Stimulated activated memory B cell treated with anti-CD40 and anti-IgM and Interleukin-4, amounts not matched to agents 10 μg/mL and 1 μg/mL and 100 μg/mL, for 72 hours (primary cell): ENCODE results near the gene SH3BP4.
"Not testable (repeated sequence)": the region's sequence is repeated elsewhere in the genome, so short reads cannot be mapped to it uniquely, and the experiment has no call there.

Source experiments
- ATAC-seq: fragments of 150-1000 bp; cut with Tn5 transposase; 2 replicates; pipeline ENCODE4 v1.10.0; 2021
- H3K27ac Mint-ChIP-seq: one replicate; pipeline ENCODE4 v1.8.0; 2022; ENCODE audit warnings: mild to moderate bottlenecking, mixed read lengths
- H3K27me3 Mint-ChIP-seq: one replicate; pipeline ENCODE4 v1.8.0; 2022; ENCODE audit warnings: mixed read lengths
- H3K36me3 Mint-ChIP-seq: one replicate; pipeline ENCODE4 v1.8.0; 2022; ENCODE audit warnings: mixed read lengths
- H3K4me1 Mint-ChIP-seq: one replicate; pipeline ENCODE4 v1.8.0; 2022; ENCODE audit warnings: mixed read lengths
- H3K4me3 Mint-ChIP-seq: one replicate; pipeline ENCODE4 v1.8.0; 2022; ENCODE audit warnings: mild to moderate bottlenecking, moderate library complexity, mixed read lengths
- H3K9me3 Mint-ChIP-seq: one replicate; pipeline ENCODE4 v1.8.0; 2022; ENCODE audit warnings: mixed read lengths

The SH3BP4 gene

DNA sequence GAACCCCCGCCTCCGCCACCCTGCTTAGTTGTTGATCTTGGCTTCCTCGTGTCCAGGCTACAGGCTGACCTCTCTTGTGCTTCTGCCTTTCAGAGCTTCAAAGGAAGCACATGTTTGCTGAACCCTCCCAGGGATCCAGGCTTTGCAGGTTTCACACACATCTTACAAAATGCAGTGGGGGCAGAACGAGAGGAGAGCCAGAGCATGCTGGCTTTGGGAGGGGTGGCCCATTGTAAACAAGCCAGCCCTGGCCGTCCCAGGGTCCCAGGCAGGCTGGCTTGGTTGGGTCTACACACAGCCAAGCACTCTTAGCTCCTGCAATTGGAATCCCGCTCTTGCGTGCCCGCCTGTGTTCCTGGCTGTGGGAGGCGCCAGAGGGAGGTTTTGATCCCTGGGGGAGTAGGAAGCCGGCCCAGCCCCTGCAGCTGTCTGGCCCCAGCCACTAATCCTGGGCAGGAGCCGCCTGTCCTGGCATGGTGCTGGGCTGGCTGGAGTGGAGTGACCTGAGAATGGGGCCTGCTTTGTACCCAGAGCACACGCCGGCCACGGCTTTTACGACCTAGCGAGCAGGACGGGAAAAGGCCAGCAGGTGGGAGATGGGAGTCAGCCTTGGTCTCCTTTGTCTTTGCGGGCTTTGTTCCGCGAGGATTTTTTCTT, 53.9 kb downstream of the SH3BP4 start:
- no peak for ATAC-seq
- H3K27ac Mint-ChIP-seq: no peak overlapping the region

DNA sequence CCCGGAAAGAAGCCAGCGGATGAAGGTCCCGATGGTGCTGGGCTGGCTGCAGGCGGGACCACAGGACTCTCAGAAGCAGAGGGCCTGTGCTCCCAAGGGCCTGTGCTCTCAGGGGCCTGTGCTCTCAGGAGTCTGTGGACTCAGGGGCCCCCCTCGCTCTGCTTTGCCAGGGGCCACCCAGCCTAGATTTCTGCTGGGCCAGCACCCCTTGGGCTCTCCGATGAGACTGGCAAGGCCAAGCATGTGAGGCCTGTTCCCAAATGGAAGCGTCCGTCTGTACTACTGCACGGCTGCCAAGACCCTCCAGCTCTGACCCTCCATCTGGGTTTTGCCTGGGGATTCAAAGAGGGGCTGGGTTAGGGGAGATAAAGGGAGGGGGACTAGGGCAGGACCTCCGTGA, 54.6 kb downstream of the SH3BP4 start:
- no peak for ATAC-seq
- H3K4me1 Mint-ChIP-seq: peaks cover 14% of the 10 kb centered on the region
- H3K27ac Mint-ChIP-seq: no peak overlapping the region
- no peaks in the 10 kb centered on the region for H3K9me3 Mint-ChIP-seq
- no peak overlapping the region for H3K4me3 Mint-ChIP-seq
- H3K36me3 Mint-ChIP-seq: no peaks in the 10 kb centered on the region
- H3K27me3 Mint-ChIP-seq: peaks cover 10% of the 10 kb centered on the region

More for the DNA sequence above, 53.9 kb downstream of the SH3BP4 start:
- Mint-ChIP-seq H3K4me3 (no peak overlapping the region), H3K4me1 (peaks cover 14% of the 10 kb centered on the region), H3K9me3 (no peaks in the 10 kb centered on the region), H3K36me3 (no peaks in the 10 kb centered on the region), H3K27me3 (peaks cover 10% of the 10 kb centered on the region)

DNA sequence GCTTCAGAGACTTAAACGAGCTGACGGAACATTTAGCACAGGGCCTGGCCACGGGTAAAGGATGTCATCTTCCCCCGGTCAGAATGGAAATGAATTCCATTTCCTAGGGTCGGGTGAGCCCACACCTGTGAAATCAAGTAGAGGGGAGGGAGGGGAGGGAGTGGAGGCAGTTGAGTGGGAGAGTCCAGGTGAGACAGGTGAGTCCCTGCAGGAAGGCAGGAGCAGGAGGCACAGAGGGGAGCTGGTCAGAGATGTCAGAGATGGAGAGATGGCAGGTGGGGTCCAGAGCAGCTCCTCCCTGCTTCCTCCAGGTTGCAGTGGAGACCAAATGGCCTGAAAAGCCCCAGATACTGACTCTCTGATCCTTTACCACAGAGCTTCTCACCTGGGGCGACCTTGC, 55.2 kb downstream of the SH3BP4 start:
- Mint-ChIP-seq H3K9me3 (no peaks in the 10 kb centered on the region), H3K36me3 (no peaks in the 10 kb centered on the region), H3K4me3 (no peak overlapping the region), H3K4me1 (peaks cover 14% of the 10 kb centered on the region), H3K27ac (peak overlapping the region; percentile 10), H3K27me3 (peaks cover 10% of the 10 kb centered on the region)
- no peak for ATAC-seq

DNA sequence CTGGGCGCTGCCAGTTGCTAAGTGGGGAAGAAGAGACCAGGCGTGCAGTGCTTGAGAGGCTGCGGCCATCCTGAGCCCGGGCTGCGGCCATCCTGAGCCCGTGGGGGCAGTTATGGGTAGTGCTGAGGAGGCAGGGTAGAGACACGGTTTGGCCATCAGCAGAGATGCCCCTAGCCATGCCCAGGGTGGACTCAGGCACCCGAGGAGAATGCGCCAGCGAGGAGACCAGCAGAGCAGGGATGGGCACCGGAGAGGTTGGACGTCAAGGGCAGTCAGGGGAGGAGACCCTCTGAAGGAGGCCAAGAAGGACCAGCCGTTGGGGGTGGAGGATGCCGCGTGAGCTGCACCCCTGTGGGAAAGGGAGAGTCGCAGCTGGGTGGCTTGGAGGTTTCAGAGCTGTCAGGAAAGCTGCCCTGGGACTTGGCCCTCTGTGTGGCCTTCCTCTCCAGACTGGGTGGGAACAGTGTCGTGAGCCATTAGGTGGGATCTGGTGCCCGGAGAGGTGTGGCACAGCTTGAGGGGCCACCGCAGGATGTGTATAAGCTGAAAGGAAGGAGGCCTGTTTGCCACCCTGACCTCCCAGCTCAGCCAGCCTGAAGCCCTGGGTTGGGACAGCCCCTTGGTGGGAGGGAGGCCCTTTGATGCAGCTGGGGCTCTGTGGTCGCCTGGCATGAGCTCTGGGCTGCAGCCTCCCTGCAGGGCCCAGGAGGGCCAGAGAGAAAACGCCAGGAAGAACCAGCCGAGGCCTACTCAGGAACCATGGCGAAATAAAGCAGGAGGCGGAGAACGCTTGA, 56.0 kb downstream of the SH3BP4 start:
- peaks cover 10% of the 10 kb centered on the region for H3K27me3 Mint-ChIP-seq
- peak overlapping the region; percentile 10 for H3K27ac Mint-ChIP-seq
- ATAC-seq: no peak
- no peaks in the 10 kb centered on the region for H3K9me3 Mint-ChIP-seq
- no peak overlapping the region for H3K4me3 Mint-ChIP-seq
- no peaks in the 10 kb centered on the region for H3K36me3 Mint-ChIP-seq
- peaks cover 14% of the 10 kb centered on the region for H3K4me1 Mint-ChIP-seq

DNA sequence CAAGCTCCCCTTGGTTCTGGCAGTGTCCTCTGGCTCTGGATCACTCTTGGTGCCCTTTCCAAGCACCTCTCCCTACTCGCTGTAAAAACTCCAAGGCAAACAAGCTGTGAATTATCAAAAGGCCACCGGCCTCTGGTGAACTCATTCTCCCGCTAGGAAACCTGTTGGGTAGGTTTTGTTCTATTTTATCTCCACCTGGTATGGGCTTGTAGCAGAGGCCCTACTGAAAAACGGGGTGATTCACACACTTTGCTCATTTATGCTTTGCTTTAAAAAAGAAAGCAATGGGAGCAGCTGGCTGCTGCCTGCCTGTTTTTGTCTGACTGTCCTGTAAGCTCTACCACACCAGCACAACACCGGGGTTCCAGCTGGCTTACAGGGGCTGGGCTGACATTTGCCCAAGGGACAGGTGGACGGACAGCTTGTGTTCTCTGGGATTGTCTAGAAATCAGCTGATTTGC, 56.8 kb downstream of the SH3BP4 start:
- Mint-ChIP-seq H3K4me3 (no peak overlapping the region), H3K9me3 (no peaks in the 10 kb centered on the region), H3K36me3 (no peaks in the 10 kb centered on the region), H3K27me3 (peaks cover 10% of the 10 kb centered on the region), H3K4me1 (peaks cover 14% of the 10 kb centered on the region), H3K27ac (no peak overlapping the region)
- no peak for ATAC-seq

DNA sequence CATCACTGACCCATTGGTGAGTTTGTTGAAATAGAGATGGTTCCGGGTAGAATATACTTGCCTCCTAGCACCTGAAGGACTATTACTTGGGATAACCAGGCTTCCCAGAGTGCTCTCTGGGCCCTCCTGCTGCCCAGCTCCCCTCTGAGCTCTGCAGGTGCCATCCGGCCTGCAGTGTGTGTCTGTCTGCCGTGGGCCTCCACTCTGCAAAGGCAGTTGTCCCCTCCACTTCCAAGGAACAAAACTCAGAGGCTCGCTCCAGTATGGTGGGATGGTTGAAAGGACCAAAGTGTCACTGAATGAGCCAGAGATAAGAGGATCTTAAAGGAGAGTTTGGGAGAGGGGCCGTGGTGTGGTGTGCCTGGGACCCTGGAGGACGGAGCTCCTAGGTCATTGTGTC, 57.3 kb downstream of the SH3BP4 start:
- no peaks in the 10 kb centered on the region for H3K9me3 Mint-ChIP-seq
- H3K27ac Mint-ChIP-seq: no peak overlapping the region
- no peak for ATAC-seq
- peaks cover 10% of the 10 kb centered on the region for H3K27me3 Mint-ChIP-seq
- H3K4me3 Mint-ChIP-seq: no peak overlapping the region
- H3K36me3 Mint-ChIP-seq: no peaks in the 10 kb centered on the region
- H3K4me1 Mint-ChIP-seq: peaks cover 14% of the 10 kb centered on the region

DNA sequence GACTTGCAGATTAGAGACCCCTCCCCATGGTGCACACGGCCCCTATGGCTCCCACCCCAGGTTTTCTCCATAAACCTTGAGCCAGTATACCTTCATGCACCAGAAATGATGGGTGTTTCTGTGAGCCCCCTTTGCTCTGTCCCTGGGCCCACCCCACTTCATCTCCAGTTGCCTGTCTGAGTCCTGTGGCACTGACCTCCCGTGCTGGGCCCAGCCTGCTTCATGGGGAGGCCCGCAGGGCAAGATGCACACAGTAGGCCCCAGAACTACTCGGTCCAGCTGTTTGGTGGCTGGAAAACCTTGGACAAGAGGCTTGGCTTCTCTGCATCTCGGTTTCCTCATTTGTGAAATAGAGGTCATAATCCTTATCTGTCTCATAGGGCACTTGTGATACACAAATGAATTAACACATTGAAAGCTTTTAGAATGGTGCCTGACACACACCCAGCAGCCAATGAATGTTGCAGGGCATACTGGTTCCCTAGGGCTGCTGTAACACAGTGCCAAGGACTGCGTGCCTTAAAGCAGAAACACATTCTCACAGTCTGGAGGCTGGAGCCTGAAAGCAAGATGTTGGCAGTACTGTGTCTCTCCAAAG, 58.4 kb downstream of the SH3BP4 start:
- Mint-ChIP-seq H3K36me3 (peaks cover 2% of the 10 kb centered on the region), H3K27me3 (peaks cover 12% of the 10 kb centered on the region), H3K4me3 (no peak overlapping the region), H3K4me1 (peaks cover 14% of the 10 kb centered on the region), H3K9me3 (peaks cover under 1% of the 10 kb centered on the region), H3K27ac (no peak overlapping the region)
- ATAC-seq: no peak

DNA sequence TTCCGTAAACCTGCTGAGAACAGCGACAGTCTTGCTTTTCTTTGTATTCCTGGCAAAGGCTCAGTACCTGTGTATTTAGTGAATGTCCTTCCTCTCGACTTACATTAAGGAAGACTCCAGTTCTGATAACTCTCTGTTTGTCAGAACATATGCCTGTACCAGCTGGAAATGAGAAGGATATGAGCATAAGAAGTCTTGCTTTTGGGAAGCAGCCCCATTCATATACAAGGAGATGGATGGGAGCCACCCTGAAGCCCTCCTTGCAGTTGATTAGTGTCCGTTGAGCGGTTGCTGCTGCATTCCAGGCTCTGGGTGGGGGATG, 59.8 kb downstream of the SH3BP4 start:
- no peak for ATAC-seq
- H3K36me3 Mint-ChIP-seq: peaks cover 10% of the 10 kb centered on the region
- no peak overlapping the region for H3K27ac Mint-ChIP-seq
- peaks cover 22% of the 10 kb centered on the region for H3K27me3 Mint-ChIP-seq
- H3K4me1 Mint-ChIP-seq: peaks cover 14% of the 10 kb centered on the region
- H3K4me3 Mint-ChIP-seq: no peak overlapping the region
- peaks cover 7% of the 10 kb centered on the region for H3K9me3 Mint-ChIP-seq

DNA sequence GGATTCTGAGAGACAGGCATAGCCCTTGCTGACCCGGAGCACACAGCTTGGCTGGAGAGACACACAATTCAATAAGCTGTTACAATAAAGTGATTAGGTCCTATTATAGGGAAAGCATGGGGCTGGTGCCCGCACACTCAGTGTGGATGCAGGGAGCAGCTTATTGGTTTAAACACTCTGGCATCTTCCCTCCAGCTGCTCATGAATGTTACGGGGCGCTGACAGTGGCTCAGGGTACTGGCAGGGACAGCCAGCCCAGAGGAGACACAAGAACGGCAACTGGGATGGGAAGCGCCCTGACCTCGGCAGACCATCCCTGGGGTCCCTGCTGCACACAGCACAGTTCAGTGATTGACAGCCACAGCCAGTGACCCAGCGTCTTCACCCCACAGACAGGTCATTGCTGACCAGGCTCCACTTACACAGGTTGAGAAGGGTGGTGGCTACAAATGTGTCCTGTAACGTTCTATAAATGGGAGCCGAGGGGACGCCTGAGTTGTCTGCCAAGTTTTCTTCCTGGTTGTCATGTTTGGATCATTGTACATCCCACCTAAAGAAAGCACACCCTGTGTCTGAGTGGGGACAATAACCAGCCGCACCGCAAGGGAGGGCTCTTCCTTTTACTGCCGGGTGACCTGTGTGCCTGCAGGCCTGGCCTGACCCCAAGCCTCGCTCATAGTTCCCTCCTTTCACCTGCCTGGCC, 60.3 kb downstream of the SH3BP4 start:
- H3K4me3 Mint-ChIP-seq: no peak overlapping the region
- H3K4me1 Mint-ChIP-seq: peaks cover 14% of the 10 kb centered on the region
- ATAC-seq: no peak
- H3K36me3 Mint-ChIP-seq: peaks cover 10% of the 10 kb centered on the region
- peaks cover 21% of the 10 kb centered on the region for H3K27me3 Mint-ChIP-seq
- peaks cover 7% of the 10 kb centered on the region for H3K9me3 Mint-ChIP-seq
- H3K27ac Mint-ChIP-seq: no peak overlapping the region

DNA sequence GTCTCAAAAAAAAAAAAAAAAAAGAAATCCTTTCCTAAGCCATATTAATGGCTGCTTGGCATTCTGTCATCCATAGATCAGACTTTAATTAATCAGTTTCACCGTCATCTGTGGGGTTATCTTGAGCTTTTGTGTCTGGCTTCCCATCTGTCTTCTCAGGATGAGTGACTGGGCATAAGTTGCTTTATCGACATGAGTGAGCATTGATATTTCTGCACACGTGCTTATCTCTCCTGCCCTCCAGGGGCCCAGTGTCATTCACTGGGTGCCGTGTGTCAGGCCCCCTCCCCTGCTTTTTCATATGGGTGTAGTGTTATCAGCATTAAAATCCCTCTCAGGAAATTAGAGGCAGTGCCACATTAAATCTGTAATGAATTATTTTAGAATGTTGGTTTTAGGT, 65.6 kb downstream of the SH3BP4 start:
- H3K36me3 Mint-ChIP-seq: peaks cover 10% of the 10 kb centered on the region
- ATAC-seq: no peak
- H3K9me3 Mint-ChIP-seq: peaks cover 7% of the 10 kb centered on the region
- H3K27ac Mint-ChIP-seq: peak overlapping the region; percentile 9
- H3K4me1 Mint-ChIP-seq: no peaks in the 10 kb centered on the region
- peaks cover 26% of the 10 kb centered on the region for H3K27me3 Mint-ChIP-seq
- no peak overlapping the region for H3K4me3 Mint-ChIP-seq

DNA sequence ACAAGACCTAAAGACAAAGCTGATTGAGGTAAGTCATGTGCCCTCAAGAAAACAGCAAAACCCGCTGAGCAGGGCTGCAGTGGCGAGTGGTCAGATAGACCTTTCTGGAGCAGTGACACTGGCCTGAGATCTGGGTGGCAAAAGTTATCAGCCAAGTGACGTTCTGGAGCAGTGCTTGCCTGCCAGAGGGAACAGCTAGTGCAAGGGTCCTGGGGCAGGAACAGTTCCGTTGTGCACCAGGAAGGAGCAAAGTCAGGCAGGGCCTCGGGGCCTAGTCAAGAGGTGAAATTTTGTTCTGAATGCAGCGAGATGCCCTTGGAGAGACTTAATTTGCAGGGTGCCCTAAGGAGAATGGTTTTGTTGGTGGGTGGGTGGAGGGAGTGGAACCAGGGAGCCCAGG, 67.0 kb downstream of the SH3BP4 start:
- peaks cover 7% of the 10 kb centered on the region for H3K9me3 Mint-ChIP-seq
- peaks cover 10% of the 10 kb centered on the region for H3K36me3 Mint-ChIP-seq
- ATAC-seq: no peak
- no peak overlapping the region for H3K4me3 Mint-ChIP-seq
- H3K27me3 Mint-ChIP-seq: peaks cover 26% of the 10 kb centered on the region
- no peak overlapping the region for H3K27ac Mint-ChIP-seq
- H3K4me1 Mint-ChIP-seq: no peaks in the 10 kb centered on the region

DNA sequence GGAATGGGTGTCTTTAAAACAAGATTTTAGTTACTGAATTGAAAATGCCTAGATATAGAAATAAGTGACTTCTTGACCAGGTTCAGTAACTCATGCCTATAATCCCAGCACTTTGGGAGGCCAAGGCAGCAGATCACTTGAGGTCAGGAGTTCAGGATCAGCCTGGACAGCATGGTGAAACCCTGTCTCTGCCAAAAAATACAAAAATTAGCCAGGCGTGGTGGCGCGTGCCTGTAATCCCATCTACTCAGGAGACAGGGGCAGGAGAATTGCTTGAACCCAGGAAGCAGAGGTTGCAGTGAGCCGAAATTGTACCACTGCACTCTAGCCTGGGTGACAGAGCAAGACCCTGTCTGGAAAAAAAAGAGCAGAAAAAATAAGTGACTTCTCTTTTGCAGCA, 68.3 kb downstream of the SH3BP4 start:
- H3K4me3 Mint-ChIP-seq, H3K9me3 Mint-ChIP-seq, H3K27ac Mint-ChIP-seq, ATAC-seq, H3K4me1 Mint-ChIP-seq, H3K36me3 Mint-ChIP-seq: not testable (repeated sequence)
- H3K27me3 Mint-ChIP-seq: peaks cover 24% of the 10 kb centered on the region

DNA sequence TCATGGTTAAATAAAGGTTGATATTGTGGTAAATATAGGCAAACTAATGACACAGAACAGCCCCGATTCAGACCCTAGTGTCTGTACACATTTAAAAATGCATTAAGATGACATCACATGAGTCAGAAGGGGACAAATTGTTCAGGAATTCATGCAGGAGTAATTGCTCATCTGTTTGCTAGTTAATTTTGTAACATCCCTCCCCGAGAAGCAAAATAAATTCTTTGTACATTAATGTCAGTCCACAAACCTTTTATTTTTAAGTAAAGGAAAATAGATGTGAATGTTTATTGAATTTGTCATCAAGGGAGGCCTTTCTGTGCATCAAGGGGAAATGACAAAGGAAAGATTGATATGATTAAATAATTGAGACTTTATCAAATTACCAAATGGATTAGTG, 69.9 kb downstream of the SH3BP4 start:
- Mint-ChIP-seq H3K4me3 (no peak overlapping the region), H3K4me1 (no peaks in the 10 kb centered on the region), H3K27ac (no peak overlapping the region), H3K9me3 (no peaks in the 10 kb centered on the region), H3K36me3 (no peaks in the 10 kb centered on the region), H3K27me3 (peaks cover 14% of the 10 kb centered on the region)
- ATAC-seq: no peak

DNA sequence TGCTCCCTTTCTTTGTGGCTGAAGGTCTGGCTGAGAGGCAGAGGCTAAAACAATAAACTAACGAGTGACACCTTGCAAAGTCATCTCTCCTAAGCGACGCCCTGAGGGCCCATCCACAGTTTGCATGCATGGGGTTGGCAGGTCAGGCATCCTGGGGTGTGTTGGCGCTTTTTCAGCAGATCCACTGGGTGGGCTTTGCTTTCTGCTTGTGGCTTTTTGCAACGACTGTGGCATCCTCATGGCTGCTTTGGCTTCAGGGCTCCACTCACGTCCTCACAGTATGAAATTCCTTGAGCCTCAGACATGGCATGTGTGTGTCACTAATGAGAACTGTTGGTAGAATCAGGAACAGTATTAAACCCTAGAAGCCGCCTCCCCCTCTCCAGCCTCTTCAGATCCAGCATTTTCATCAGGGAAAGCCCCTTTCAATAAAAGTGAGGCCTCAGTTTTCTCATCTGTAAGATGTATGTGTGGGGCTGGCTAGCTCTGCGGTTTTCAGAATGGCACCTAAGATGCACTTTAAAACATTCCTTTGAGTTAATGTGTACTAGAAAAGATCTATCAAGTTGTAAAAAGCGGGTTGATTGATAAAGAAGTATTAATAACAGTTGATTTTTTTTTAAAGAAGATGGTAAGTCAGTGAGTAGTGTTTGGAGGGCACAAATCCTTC, 72.5 kb downstream of the SH3BP4 start:
- H3K36me3 Mint-ChIP-seq: no peaks in the 10 kb centered on the region
- H3K4me1 Mint-ChIP-seq: no peaks in the 10 kb centered on the region
- no peak for ATAC-seq
- peaks cover 23% of the 10 kb centered on the region for H3K27me3 Mint-ChIP-seq
- no peaks in the 10 kb centered on the region for H3K9me3 Mint-ChIP-seq
- no peak overlapping the region for H3K27ac Mint-ChIP-seq
- H3K4me3 Mint-ChIP-seq: no peak overlapping the region
